Right hindlimb (tissue), 1 donor: ENCODE results near the gene MUC13.
"Not testable (repeated sequence)": the region's sequence is repeated elsewhere in the genome, so short reads cannot be mapped to it uniquely, and the experiment has no call there.

Experiments used
- DNase-seq: peaks from one replicate; pipeline ENCODE4 v3.0.0-alpha.2; 2018

MUC13 gene

DNA sequence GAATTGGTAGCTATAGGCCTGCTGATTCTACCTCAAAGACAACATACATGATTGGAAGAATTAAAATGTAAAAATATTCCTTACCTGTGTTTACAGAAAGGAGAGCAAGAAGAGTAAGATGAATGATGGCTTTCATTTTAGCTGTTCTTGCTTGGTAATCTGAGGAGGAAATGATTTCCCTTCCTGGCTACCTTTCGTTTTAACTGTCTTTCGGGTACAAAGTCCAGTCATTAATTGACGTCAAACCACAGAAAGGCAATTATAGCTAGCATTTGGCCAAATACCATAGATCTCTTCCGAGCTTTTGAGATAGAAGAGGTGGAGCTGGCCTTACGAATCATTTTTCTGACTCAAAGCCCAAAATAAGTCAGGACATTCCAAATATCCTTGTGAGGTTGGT, at the start of gene MUC13:
Gene MUC13 (minus strand): TSS at position 175 of the 400 bp plus-strand sequence. CDS start 39 bp downstream, at position 136.
- no peak for DNase-seq

- DNase-seq, result no peak
Measured at GRCh38 chr3:124982855-124983254, 48.3 kb upstream of the MUC13 start.

DNA sequence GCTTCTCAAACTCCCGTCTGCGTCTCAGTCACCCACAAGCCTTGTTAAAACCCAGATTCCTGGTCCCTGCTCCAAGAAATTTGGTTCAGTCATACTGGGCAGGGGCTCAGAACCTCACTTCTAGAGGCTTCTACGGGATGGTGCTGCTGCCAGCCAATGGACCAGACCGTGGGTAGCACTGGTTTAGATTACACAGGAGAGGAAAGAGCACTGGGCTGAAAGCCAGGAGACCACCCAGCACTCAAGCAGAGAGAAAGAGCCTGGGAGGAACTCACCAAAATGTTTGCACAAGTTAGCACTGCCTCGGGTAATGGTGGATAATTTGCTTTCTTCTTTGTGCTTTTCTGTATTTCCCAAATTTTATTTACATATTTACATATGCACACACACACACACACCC, 46.9 kb upstream of the MUC13 start:
- DNase-seq, result no peak

DNA sequence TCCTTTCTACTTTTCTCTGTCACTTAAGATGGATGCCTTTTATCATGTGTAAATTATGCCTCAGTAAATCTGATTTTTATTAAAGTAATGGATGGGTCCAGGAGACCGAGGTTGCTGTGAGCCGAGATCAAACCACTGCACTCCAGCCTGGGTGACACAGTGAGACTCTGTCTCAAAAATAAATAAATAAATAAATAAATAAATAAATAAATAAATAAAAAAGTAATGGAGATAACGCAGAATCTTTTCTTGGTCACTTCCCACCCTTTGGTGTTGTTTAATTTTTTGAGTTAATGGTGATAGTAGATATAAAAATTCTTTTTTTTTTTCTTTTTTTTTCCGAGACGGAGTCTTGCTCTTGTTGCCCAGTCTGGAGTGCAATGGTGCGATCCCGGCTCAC, 44.1 kb upstream of the MUC13 start:
- no peak for DNase-seq

DNA sequence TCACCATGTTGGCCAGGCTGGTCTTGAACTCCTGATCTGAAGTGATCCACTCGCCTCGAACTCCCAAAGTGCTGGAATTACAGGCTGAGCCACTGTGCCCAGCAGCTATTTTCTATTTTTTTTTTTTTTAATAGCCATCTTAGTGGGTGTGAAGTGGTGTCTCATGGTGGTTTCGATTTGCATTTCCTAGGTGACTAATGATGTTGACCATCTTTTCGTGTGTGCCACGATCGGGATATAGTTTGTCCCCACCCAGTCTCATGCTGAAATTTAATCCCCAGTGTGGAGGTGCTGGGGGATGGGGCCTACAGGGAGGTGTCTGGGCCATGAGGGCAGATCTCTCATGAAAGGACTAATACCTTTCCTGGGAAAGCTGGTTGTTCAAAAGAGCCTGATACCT, 41.8 kb upstream of the MUC13 start:
- DNase-seq, result no peak

- no peak for DNase-seq
Measured at GRCh38 chr3:124974691-124975090, 40.1 kb upstream of the MUC13 start.

GRCh38 chr3:124973290-124973689, 38.7 kb upstream of the MUC13 start:
- DNase-seq, result no peak

- DNase-seq, result no peak
Measured at GRCh38 chr3:124972457-124972856, 37.9 kb upstream of the MUC13 start.

DNA sequence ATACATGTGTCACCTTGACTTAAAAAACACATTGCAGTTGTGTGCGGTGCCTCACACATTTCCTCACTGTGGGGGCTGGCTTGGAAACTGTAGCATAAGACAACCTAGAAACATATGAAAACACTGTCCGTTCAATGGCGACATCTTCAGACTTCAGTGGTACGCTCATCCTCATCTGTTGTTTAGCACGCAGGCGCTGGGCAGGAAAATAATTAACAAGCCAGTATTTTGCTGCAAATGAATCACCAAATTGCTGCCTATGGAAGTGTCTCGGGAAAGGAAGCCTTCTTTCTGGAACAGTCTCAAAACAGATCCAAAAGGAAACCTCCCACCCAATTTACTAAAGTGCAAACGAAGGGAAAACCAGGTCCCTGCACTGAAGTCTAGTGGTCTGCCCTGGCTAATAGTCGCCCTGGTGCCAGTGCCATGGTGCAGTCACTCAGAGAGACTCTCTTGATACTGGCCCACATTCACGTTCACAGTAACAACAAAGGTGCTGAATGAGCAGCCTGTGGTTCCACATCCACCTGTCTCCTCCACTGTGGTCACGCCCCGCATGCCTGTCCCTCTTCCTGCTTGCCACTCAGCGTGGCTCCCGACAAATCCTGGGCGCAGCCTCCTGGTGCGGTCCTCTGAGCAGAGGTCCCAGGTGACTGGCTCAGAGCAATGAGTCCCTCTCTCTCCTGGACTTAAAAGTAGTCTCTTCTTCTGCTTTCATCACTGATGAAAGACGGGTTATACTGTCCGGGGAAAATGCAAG, 35.6 kb upstream of the MUC13 start:
- DNase-seq, result no peak

DNA sequence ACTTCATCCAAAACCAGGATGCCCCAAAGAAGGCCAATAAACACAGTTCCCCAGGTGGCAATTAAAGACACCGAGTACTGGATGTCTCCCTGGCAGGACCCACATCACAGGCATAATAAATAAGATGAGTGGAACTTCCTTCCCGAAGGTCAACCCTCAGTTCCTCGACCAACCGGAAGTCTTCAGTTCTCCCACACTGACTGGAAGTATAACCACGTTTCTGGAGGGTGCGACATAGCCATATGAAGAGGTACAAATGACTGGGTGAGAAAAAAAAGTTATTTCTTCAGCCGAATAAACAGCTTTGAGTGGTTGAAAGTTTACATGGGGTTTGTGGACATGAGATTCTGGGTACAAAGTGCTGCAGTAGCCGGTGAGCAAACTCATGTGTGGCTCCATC, 34.6 kb upstream of the MUC13 start:
- no peak for DNase-seq

GRCh38 chr3:124967964-124968363, 33.4 kb upstream of the MUC13 start:
- DNase-seq, result no peak

DNA sequence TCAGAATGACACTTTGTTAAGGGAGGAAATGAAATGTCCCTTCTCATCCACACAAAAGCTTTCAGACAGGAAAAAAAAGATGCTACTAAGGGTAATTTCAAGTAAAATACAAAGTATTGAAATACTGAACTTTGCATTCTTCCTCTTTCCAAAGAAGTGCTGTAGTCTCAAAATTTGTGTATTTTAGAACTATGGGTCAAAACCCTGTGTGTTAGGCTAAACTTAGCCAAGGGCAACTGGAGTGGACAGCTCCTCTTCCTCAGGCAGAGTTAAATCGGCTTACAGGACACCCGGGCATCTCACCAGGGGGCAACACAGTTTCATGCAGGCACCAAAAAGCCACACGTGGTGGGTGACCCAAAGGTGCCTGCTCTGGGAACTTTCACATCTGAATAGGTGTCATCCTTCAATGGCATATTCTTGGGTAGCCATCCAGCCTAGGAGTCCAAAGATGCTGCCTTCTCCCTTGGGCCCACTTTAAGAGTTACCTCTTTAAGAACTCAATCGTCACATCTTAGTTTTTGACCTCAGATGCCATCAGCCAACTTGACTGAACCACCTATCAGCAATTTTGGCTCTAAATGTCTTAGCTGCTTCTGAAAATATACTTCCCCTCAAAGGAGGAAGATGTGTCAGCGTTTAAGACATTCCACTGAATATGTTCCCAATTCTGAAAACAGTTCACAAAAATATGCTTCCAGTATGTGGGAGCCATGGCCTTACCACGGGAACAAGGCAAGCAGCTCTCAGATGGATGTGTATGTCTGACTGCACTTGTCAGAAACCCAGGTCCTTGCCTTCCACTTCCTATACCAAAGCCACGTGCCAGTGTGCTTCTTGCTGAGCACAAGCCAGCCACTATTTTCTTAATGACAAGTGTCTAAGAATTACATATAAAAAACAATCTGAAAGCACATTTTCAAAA, 32.2 kb upstream of the MUC13 start:
- no peak for DNase-seq

DNA sequence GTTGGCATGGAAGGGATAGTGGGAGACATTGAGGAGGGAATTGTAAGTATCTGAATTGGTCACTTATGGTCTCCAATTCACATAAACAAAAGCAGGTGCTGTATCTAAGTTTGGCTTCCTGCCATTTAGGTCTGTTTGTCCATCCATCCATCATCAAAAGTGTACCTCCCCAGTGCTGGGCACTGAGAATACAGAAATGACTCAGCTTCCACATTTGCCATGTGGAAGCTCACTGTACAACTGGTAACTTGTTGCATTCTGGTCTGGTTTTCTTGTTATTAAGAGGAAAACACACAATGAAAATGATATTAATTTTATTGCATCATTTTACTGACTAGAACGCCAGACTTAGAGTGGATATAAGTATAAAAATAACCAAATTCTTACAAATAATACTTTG, 30.9 kb upstream of the MUC13 start:
- DNase-seq, result no peak

- no peak for DNase-seq
Measured at GRCh38 chr3:124964387-124964786, 29.8 kb upstream of the MUC13 start.

GRCh38 chr3:124963755-124964154, 29.2 kb upstream of the MUC13 start:
- DNase-seq, result no peak

DNA sequence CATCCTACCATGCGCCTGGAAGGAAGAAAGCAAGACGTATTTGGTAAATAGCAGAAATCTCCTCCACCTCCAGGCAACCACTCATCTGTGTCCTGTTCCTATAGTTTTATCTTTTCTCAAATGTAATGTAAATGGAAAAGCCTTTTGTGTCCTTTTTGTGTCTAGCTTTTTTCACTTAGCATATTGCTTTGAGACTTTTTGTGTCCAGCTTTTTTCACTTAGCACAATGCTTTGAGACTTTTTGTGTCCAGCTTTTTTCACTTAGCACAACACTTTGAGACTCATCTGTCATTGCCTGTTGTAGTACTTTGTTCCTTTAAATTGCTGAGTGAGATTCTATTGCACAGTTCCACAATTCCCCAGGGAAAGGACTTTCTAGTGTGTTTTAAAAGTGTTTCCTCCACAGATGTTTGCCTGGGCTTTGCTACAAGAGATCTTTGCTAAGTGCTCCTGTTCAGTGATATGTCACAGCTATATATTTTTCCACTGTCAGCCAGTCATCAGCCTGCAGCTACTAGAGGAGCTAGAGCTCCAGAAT, 27.9 kb upstream of the MUC13 start:
- DNase-seq, result no peak

DNA sequence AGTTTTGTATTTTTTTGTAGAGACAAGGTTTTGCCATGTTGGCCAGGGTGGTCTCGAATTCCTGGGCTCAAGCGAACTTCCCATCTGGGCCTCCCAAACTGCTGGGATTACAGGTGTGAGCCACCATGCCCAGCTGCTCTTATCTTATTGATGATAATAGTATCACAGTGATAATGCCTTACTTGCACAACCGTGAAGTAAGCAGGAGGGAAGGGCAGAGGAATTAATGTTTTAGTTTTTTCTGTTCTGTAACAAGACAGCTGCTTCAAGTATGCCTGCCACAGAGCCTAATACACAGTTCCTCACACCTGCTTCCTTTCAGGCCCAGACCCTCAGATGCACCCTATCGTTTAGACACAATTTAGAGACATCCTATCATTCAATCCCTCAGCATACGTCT, 26.1 kb upstream of the MUC13 start:
- no peak for DNase-seq

DNA sequence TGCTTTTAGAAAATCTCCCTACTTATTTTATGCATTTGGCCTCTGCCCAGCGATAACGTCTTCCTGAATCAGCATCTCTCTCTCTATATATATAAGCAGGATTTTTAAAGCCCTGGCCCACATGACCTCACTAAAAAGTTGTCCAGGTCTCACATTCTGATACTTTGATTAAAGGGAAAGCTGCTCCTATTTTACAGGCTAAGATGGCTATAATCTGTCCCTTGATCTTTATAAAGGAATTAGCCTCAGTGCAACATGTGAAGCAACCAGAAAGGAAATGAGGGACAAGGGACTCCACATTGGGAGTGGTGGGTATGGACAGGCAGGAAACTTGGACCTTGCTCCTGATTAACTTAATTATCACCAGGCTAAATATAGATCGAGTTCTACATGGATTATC, 25.6 kb upstream of the MUC13 start:
- DNase-seq, result no peak

DNA sequence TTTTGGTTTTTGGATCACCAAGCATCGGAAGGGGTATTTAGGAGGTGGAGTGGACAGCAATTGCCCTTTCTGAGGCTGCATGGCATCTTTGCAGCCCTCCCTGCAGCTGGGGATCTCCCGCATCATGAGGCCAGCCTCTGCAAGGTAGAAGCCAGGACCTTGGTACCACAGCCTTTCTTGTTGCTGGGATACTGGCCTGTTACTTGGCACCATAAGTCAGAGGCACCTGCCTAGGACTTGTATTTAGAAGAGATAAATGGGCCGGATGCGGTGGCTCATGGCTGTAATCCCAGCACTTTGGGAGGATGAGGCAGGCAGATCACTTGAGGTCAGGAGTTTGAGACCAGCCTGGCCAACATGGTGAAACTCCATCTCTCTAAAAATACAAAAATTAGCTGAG, 23.4 kb upstream of the MUC13 start:
- not testable (repeated sequence) for DNase-seq

DNA sequence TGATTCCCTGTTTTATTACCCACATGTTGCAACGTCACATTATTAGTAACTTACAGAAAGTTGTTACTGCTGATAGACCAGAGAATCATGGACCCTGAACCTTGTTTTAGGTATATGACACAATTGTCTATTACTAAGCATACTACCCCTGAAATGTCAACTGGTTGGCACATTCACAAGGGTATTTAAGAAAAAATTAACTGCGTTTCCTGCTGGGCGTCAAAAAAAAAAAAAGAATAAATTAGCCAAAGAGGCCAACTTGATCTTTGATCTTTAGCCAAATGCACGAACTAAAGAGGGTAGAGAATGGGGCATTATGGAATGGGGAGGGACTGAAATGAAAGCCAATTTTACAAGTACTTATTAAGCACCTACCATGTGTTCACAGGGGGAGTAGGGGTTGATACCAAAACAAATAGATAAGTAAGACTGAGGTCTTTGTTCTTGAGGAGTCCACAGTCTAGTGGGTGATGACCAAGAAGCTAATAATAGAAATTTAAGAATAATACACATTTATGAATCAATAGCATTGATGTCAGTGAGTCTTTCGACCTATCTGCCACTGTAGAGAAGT, 17.8 kb upstream of the MUC13 start:
- DNase-seq, result no peak

GRCh38 chr3:124951511-124952281, 17.1 kb upstream of the MUC13 start:
- DNase-seq, result no peak

DNA sequence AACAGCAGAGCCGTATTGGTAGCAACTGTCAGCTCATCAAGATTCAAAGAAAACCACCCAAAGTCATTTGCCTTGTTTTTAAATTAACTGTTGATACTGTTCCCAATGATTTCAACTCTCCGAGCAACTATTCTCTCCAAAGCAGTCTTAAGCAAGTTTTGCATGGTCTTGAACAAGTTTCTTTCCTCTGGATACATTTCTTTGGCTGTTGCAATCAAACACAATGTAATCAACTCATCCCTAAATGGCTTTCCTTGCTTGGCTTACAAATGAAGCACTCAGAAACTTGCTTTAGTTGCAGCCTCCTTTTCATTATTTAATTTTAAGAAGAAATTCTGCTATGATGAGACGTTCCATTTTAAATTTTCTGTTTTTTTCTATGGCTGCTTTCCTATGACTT, 15.5 kb upstream of the MUC13 start:
- no peak for DNase-seq

DNA sequence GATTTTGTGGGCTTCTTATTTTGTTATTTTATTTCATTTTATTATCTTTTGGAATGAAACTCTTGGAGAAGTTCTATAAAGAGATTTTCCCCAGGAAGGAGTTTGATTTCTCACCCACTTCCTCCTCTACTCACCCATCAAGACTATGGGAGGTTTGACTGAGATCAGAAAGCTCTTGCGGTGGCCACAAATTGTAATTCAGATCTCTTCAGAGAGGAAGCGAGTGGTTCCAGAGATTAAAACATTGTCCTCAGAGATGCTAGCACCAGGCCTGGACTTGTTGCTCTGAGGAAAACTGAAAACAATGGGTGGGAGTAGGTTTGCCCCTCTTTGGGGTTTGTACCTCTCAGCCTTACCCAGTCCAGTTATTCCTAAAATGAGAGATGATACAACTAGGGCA, 8.1 kb upstream of the MUC13 start:
- DNase-seq, result no peak
